ENCODE data around the gene IZUMO4.

DNA sequence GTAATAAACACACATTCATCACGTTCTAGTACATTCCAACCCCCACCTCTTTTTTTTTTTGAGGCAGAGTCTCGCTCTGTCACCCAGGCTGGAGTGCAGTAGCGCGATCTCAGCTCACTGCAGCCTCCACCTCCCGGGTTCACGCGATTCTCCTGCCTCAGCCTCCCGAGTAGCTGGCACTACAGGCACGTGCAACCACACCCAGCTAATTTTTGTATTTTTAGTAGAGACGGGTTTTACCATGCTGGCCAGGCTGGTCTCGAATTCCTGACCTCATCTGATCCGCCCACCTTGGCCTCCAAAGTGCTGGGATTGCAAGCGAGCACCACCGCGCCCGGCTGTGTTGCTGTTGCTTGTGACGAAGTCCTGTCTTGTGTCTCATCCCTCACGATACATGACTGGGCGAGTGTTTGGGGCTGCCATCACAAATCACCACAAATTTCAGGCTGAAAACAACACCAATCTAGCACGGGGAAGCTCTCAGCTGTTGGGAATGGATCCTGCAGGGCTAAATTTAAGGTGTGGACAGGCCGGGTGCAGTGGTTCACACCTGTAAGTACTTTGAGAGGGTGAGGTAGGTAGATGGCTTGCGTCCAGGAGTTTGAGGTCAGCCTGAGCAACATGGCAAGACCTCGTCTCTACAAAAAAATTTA lies 16.3 kb upstream of the IZUMO4 start:
- TF ChIP-seq, protein P1, sequence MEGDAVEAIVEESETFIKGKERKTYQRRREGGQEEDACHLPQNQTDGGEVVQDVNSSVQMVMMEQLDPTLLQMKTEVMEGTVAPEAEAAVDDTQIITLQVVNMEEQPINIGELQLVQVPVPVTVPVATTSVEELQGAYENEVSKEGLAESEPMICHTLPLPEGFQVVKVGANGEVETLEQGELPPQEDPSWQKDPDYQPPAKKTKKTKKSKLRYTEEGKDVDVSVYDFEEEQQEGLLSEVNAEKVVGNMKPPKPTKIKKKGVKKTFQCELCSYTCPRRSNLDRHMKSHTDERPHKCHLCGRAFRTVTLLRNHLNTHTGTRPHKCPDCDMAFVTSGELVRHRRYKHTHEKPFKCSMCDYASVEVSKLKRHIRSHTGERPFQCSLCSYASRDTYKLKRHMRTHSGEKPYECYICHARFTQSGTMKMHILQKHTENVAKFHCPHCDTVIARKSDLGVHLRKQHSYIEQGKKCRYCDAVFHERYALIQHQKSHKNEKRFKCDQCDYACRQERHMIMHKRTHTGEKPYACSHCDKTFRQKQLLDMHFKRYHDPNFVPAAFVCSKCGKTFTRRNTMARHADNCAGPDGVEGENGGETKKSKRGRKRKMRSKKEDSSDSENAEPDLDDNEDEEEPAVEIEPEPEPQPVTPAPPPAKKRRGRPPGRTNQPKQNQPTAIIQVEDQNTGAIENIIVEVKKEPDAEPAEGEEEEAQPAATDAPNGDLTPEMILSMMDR (IDR thresholded peaks at IDR 0.05) = no peak
- no peak for TF ChIP-seq POLR2A (IDR thresholded peaks at IDR 0.05)

All from esophagus squamous epithelium (tissue), 4 donors.